HepG2 (cell line): Measurements from ENCODE around the gene NRP1. TPM values are rescaled to one million over a fixed set of nuclear protein-coding genes. Genes with fewer than 3 reads are reported as not detected.

Experiments used
- ATF7 ChIP-seq, 2 experiments: fragments of 450-650 bp in 1 of 2; sonication (generic) in 1 of 2; formaldehyde crosslinking in 1 of 2; IDR thresholded peaks; 2 replicates each; pipeline versions ENCODE4 v1.4.0 to v1.6.1; 2016 to 2020; ENCODE audit warnings: antibody characterized with exemption in 1 of 2, mild to moderate bottlenecking in 1 of 2, missing genetic modification reagents in 1 of 2
- BRF2 ChIP-seq: sonication (generic); formaldehyde crosslinking; IDR thresholded peaks from 2 replicates; pipeline ENCODE4 v1.8.1; 2022; ENCODE audit warnings: mild to moderate bottlenecking, missing genetic modification reagents
- CCAR2 ChIP-seq: fragments of 200-400 bp; formaldehyde crosslinking; optimal IDR thresholded peaks from 2 replicates; pipeline ENCODE3; 2018; ENCODE audit warnings: low read depth, mild to moderate bottlenecking, low read length, moderate library complexity
- ERF ChIP-seq: IDR thresholded peaks from 2 replicates; pipeline ENCODE4 v1.6.1; 2018; ENCODE audit warnings: missing biosample characterization, missing genetic modification reagents
- FOXK1 ChIP-seq: sonication (generic); formaldehyde crosslinking; IDR thresholded peaks from 2 replicates; pipeline ENCODE4 v1.4.0; 2020; ENCODE audit warnings: low read depth, missing genetic modification reagents, borderline replicate concordance
- GTF2F1 ChIP-seq: fragments of 150-350 bp; IDR thresholded peaks from 2 replicates; pipeline ENCODE4 v1.6.1; 2014; ENCODE audit warnings: low read length
- KLF15 ChIP-seq: sonication (generic); formaldehyde crosslinking; IDR thresholded peaks from 2 replicates; pipeline ENCODE4 v1.8.1; 2023; ENCODE audit warnings: borderline replicate concordance, mild to moderate bottlenecking, inconsistent platforms, missing genetic modification reagents, mixed read lengths
- PITX1 ChIP-seq: sonication (generic); formaldehyde crosslinking; IDR thresholded peaks from 2 replicates; pipeline ENCODE4 v1.5.1; 2020; ENCODE audit warnings: mild to moderate bottlenecking, missing genetic modification reagents
- SATB2 ChIP-seq: sonication (generic); formaldehyde crosslinking; IDR thresholded peaks from 2 replicates; pipeline ENCODE4 v1.5.0; 2020; ENCODE audit warnings: missing genetic modification reagents
- SNRNP70 ChIP-seq: fragments of 200-400 bp; formaldehyde crosslinking; IDR thresholded peaks from 2 replicates; pipeline ENCODE4 v1.6.1; 2017; ENCODE audit warnings: mild to moderate bottlenecking, low read depth, low read length, moderate library complexity
- WIZ ChIP-seq: sonication (generic); formaldehyde crosslinking; IDR thresholded peaks from 2 replicates; pipeline ENCODE4 v1.5.1; 2020; ENCODE audit warnings: mild to moderate bottlenecking, missing genetic modification reagents
- ZFY ChIP-seq: sonication (generic); formaldehyde crosslinking; IDR thresholded peaks from 2 replicates; pipeline ENCODE4 v1.4.0; 2020; ENCODE audit warnings: missing genetic modification reagents
- ZMYM4 ChIP-seq: sonication (generic); formaldehyde crosslinking; IDR thresholded peaks from 2 replicates; pipeline ENCODE4 v1.8.1; 2023; ENCODE audit warnings: mild to moderate bottlenecking, missing genetic modification reagents
- ZNF547 ChIP-seq: sonication (generic); formaldehyde crosslinking; IDR thresholded peaks from 2 replicates; pipeline ENCODE4 v1.5.1; 2020; ENCODE audit warnings: mild to moderate bottlenecking, missing genetic modification reagents
- ZNF644 ChIP-seq: IDR thresholded peaks from 2 replicates; pipeline ENCODE4 v1.6.1; 2016; ENCODE audit warnings: low read depth
- ZNF724P ChIP-seq: sonication (generic); formaldehyde crosslinking; IDR thresholded peaks from 2 replicates; pipeline ENCODE4 v1.8.0; 2022; ENCODE audit warnings: missing genetic modification reagents, borderline replicate concordance
- ZNF792 ChIP-seq: IDR thresholded peaks from 2 replicates; pipeline ENCODE4 v1.6.1; 2016
- polyA plus RNA-seq, 8 experiments: library from polyadenylated mRNA; depleted of rRNA in 3 of 8; stranded (reverse) in 7 of 8; unstranded in 1 of 8; fragments of >200 nt; fragmentation: Illumina TruSeq in 4 of 8; extraction: Trizol in 4 of 8; gene quantifications; 2 replicates each; pipeline versions ENCODE4 v1.2.1 to v1.2.3, GENCODE V29; 2011 to 2016; ENCODE audit warnings: low read depth in 4 of 8, missing spikeins in 1 of 8, mixed read lengths in 1 of 8; ENCODE audit not compliant: insufficient read depth in 1 of 8
- total RNA-seq, 5 experiments: library from RNA; depleted of rRNA; stranded (reverse); fragments of >200 nt; fragmentation: Illumina TruSeq; extraction: Trizol; gene quantifications; 2 replicates each; pipeline ENCODE4 v1.2.3, GENCODE V29; 2016; ENCODE audit warnings: low read depth in 1 of 5

Gene NRP1
- total and polyA plus RNA-seq, 2 of the 13 experiments (the other 11 are each of a cell fraction or from before 2014, with no cell fraction given): 5.3 to 5.8 TPM

- TF ChIP-seq ERF (no peak), ZNF724P (no peak), SNRNP70 (no peak), ZMYM4 (CRISPR knock-in tag) (peak; percentile 34; the same call in 1 of the 2 replicates), ZNF547 (CRISPR knock-in tag) (no peak), GTF2F1 (no peak), SATB2 (CRISPR knock-in tag) (no peak), ZNF792 (CRISPR knock-in tag) (no peak), ATF7 (IDR thresholded peaks at IDR 0.05) (no peak), ATF7 (CRISPR knock-in tag; IDR thresholded peaks at IDR 0.05) (no peak), ZNF644 (CRISPR knock-in tag) (0 out of 2 replicates have a peak, but pooled peaks have one; percentile 4), PITX1 (CRISPR knock-in tag) (no peak), WIZ (CRISPR knock-in tag) (no peak), BRF2 (CRISPR knock-in tag) (no peak), ZFY (CRISPR knock-in tag) (0 out of 2 replicates have a peak, but pooled peaks have one; percentile 16), CCAR2 (no peak), KLF15 (no peak), FOXK1 (peak; percentile 54; the same call in 1 of the 2 replicates)
Observed at GRCh38 chr10:33257439-33258080, 76.9 kb downstream of the NRP1 start (continued).
